ENCODE measurements around the gene MAST4. TPM values are rescaled to one million over a fixed set of nuclear protein-coding genes. Genes with fewer than 3 reads are reported as not detected.

The MAST4 gene
- total and polyA plus RNA-seq, 2 of the 8 experiments (the other 6 are each of a cell fraction or from before 2014, with no cell fraction given): 1.5 to 2.6 TPM

- no peak for TF ChIP-seq CHD7 (IDR thresholded peaks at IDR 0.05; ENCODE audit: insufficient replicate concordance, low read length)
- no peak for TF ChIP-seq CTBP2 (IDR thresholded peaks at IDR 0.05; ENCODE audit: borderline replicate concordance, insufficient read depth, insufficient read length, low read length)
- TF ChIP-seq HDAC2 (IDR thresholded peaks at IDR 0.05; ENCODE audit: borderline replicate concordance in 1 of 2, low read depth in 2 of 2, low read length in 2 of 2): no peak
- no peak for TF ChIP-seq CBX8 (IDR thresholded peaks at IDR 0.05; ENCODE audit: borderline replicate concordance, low read depth, low read length)
- TF ChIP-seq TAF7 (optimal IDR thresholded peaks at IDR 0.05; ENCODE audit: borderline replicate concordance, low read depth, low read length): no peak
- TF ChIP-seq MAFK (IDR thresholded peaks at IDR 0.05; ENCODE audit: low read depth, low read length): no peak
- TF ChIP-seq SIRT6 (IDR thresholded peaks at IDR 0.05; ENCODE audit: low read length): no peak
- no peak for TF ChIP-seq BRCA1 (IDR thresholded peaks at IDR 0.05; ENCODE audit: low read depth, low read length)
- TF ChIP-seq NANOG (IDR thresholded peaks at IDR 0.05; ENCODE audit: insufficient read depth, low read depth, low read length, poor library complexity, severe bottlenecking): no peak
- TF ChIP-seq RNF2 (IDR thresholded peaks at IDR 0.05; ENCODE audit: borderline replicate concordance, low read depth, low read length, missing control alignments, poor library complexity, severe bottlenecking): no peak
- no peak for TF ChIP-seq CBX5 (IDR thresholded peaks at IDR 0.05; ENCODE audit: low read depth, low read length)
These were observed 275.5 kb downstream of the MAST4 start (continued) for GRCh38 chr5:66871651-66872050.

Measured in H1 (cell line).